ENCODE measurements around the gene DDIAS. TPM values are rescaled to one million over a fixed set of nuclear protein-coding genes. Genes with fewer than 3 reads are reported as not detected.

Gene DDIAS
- total and polyA plus RNA-seq, 9 of the 15 experiments (the other 6 are each of a cell fraction or from before 2014, with no cell fraction given): 9.4 to 27.2 (median 23.3) TPM

GRCh38 chr11:82901165-82901921 lies at the start of gene DDIAS (continued):
- TF ChIP-seq POLR2G (IDR thresholded peaks at IDR 0.05; ENCODE audit: low read depth, low read length) (peak; percentile 86), HDAC3 (IDR thresholded peaks at IDR 0.05; ENCODE audit: borderline replicate concordance, partially characterized antibody) (no peak), BDP1 (IDR thresholded peaks at IDR 0.05; ENCODE audit: insufficient read depth, insufficient read length) (no peak), GABPA (tag; conservative IDR thresholded peaks at IDR 0.05; ENCODE audit: low read depth) (peak; percentile 95), NFYB (IDR thresholded peaks at IDR 0.05; ENCODE audit: extremely low read depth, insufficient read length) (peak; percentile 78), ZNF586 (CRISPR knock-in tag; conservative IDR thresholded peaks at IDR 0.05) (no peak), ZNF274 (IDR thresholded peaks at IDR 0.05; ENCODE audit: borderline replicate concordance, low read depth, low read length) (no peak), E2F3 (CRISPR knock-in tag; IDR thresholded peaks at IDR 0.05) (no peak), JUN (IDR thresholded peaks at IDR 0.05; ENCODE audit: borderline replicate concordance, low read depth, low read length) (peak; percentile 47; the same call in 1 of the 2 replicates), JUN (CRISPR knock-in tag; IDR thresholded peaks at IDR 0.05; ENCODE audit: borderline replicate concordance) (no peak), DPF2 (IDR thresholded peaks at IDR 0.05) (0 out of 2 replicates have a peak, but pooled peaks have one; percentile 25), ZNF518B (CRISPR knock-in tag; IDR thresholded peaks at IDR 0.05) (no peak), CTCF (IDR thresholded peaks at IDR 0.05 in 2 of 3, conservative IDR thresholded peaks at IDR 0.05 in 1 of 3; ENCODE audit: insufficient read depth in 2 of 3, low read depth in 1 of 3, low read length in 3 of 3) (0 out of 6 replicates have a peak, but pooled peaks of 1 of the 3 experiments have one; percentile 0)
- TF ChIP-seq, protein P1, sequence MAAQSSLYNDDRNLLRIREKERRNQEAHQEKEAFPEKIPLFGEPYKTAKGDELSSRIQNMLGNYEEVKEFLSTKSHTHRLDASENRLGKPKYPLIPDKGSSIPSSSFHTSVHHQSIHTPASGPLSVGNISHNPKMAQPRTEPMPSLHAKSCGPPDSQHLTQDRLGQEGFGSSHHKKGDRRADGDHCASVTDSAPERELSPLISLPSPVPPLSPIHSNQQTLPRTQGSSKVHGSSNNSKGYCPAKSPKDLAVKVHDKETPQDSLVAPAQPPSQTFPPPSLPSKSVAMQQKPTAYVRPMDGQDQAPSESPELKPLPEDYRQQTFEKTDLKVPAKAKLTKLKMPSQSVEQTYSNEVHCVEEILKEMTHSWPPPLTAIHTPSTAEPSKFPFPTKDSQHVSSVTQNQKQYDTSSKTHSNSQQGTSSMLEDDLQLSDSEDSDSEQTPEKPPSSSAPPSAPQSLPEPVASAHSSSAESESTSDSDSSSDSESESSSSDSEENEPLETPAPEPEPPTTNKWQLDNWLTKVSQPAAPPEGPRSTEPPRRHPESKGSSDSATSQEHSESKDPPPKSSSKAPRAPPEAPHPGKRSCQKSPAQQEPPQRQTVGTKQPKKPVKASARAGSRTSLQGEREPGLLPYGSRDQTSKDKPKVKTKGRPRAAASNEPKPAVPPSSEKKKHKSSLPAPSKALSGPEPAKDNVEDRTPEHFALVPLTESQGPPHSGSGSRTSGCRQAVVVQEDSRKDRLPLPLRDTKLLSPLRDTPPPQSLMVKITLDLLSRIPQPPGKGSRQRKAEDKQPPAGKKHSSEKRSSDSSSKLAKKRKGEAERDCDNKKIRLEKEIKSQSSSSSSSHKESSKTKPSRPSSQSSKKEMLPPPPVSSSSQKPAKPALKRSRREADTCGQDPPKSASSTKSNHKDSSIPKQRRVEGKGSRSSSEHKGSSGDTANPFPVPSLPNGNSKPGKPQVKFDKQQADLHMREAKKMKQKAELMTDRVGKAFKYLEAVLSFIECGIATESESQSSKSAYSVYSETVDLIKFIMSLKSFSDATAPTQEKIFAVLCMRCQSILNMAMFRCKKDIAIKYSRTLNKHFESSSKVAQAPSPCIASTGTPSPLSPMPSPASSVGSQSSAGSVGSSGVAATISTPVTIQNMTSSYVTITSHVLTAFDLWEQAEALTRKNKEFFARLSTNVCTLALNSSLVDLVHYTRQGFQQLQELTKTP (IDR thresholded peaks at IDR 0.05; ENCODE audit: low read depth in 1 of 2, partially characterized antibody in 2 of 2): peak in 1 of 2 experiments; percentile 17
- TF ChIP-seq, protein P2, sequence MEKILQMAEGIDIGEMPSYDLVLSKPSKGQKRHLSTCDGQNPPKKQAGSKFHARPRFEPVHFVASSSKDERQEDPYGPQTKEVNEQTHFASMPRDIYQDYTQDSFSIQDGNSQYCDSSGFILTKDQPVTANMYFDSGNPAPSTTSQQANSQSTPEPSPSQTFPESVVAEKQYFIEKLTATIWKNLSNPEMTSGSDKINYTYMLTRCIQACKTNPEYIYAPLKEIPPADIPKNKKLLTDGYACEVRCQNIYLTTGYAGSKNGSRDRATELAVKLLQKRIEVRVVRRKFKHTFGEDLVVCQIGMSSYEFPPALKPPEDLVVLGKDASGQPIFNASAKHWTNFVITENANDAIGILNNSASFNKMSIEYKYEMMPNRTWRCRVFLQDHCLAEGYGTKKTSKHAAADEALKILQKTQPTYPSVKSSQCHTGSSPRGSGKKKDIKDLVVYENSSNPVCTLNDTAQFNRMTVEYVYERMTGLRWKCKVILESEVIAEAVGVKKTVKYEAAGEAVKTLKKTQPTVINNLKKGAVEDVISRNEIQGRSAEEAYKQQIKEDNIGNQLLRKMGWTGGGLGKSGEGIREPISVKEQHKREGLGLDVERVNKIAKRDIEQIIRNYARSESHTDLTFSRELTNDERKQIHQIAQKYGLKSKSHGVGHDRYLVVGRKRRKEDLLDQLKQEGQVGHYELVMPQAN (IDR thresholded peaks at IDR 0.05; ENCODE audit: borderline replicate concordance): peak; percentile 91
